DND-41 (cell line): ENCODE results near the gene ENDOG.

Experiments used
- ATAC-seq: fragments of 200-7000 bp; cut with Tn5 transposase; 3 replicates; pipeline ENCODE4 v1.9.1; 2021; ENCODE audit warnings: low read depth; ENCODE audit not compliant: insufficient read depth
- DNase-seq: peaks from one replicate; pipeline ENCODE4 v3.0.0-alpha.2; 2020
- H2AFZ ChIP-seq: 2 replicates; pipeline ENCODE4 v1.6.0; 2012; ENCODE audit warnings: low read depth, low read length
- H3K27ac ChIP-seq: 2 replicates; pipeline ENCODE4 v1.5.1; 2012; ENCODE audit warnings: low read length, inconsistent platforms
- H3K27me3 ChIP-seq: fragments of 200-600 bp; sonication (generic); 2 replicates; pipeline ENCODE4 v1.6.0; 2012; ENCODE audit warnings: low read length, mild to moderate bottlenecking, inconsistent platforms; ENCODE audit not compliant: insufficient read depth, poor library complexity
- H3K36me3 ChIP-seq: 2 replicates; pipeline ENCODE4 v1.5.1; 2012; ENCODE audit warnings: low read length, inconsistent platforms; ENCODE audit not compliant: insufficient read depth
- H3K4me1 ChIP-seq: 2 replicates; pipeline ENCODE4 v1.5.1; 2012; ENCODE audit warnings: mild to moderate bottlenecking, low read length; ENCODE audit not compliant: insufficient read depth
- H3K4me2 ChIP-seq: 2 replicates; pipeline ENCODE4 v1.6.0; 2012; ENCODE audit warnings: mild to moderate bottlenecking, moderate library complexity, low read length, inconsistent platforms; ENCODE audit not compliant: insufficient read depth
- H3K4me3 ChIP-seq, 2 experiments: fragments of 200-600 bp in 1 of 2; shearing (Covaris generic) in 1 of 2; 2 replicates each; pipeline ENCODE4 v1.5.1; 2012 to 2016; ENCODE audit warnings: inconsistent platforms in 2 of 2, low read length in 2 of 2, mild to moderate bottlenecking in 2 of 2, low read depth in 1 of 2, moderate library complexity in 1 of 2
- H3K79me2 ChIP-seq: 2 replicates; pipeline ENCODE4 v1.6.0; 2012; ENCODE audit warnings: low read length, inconsistent platforms; ENCODE audit not compliant: insufficient read depth
- H3K9ac ChIP-seq: 2 replicates; pipeline ENCODE4 v1.6.0; 2012; ENCODE audit warnings: low read depth, mild to moderate bottlenecking, inconsistent platforms, low read length, moderate library complexity
- H3K9me3 ChIP-seq: 2 replicates; pipeline ENCODE4 v1.5.1; 2012; ENCODE audit warnings: low read length, moderate library complexity, mild to moderate bottlenecking, inconsistent platforms; ENCODE audit not compliant: insufficient read depth, severe bottlenecking
- H4K20me1 ChIP-seq: 2 replicates; pipeline ENCODE4 v1.6.0; 2012; ENCODE audit warnings: low read length; ENCODE audit not compliant: insufficient read depth
- EZH2 ChIP-seq: IDR thresholded peaks from 3 replicates; pipeline ENCODE4 v1.6.1; 2012; ENCODE audit warnings: borderline replicate concordance, low read depth, mild to moderate bottlenecking, moderate library complexity, low read length, inconsistent platforms; ENCODE audit not compliant: severe bottlenecking
- TF ChIP-seq, protein P1 (sequence below): IDR thresholded peaks from 2 replicates; pipeline ENCODE4 v1.5.1; 2012; ENCODE audit warnings: borderline replicate concordance, low read length, moderate library complexity, mild to moderate bottlenecking; ENCODE audit not compliant: poor library complexity, severe bottlenecking; ENCODE audit errors: extremely low read depth

Gene ENDOG

DNA sequence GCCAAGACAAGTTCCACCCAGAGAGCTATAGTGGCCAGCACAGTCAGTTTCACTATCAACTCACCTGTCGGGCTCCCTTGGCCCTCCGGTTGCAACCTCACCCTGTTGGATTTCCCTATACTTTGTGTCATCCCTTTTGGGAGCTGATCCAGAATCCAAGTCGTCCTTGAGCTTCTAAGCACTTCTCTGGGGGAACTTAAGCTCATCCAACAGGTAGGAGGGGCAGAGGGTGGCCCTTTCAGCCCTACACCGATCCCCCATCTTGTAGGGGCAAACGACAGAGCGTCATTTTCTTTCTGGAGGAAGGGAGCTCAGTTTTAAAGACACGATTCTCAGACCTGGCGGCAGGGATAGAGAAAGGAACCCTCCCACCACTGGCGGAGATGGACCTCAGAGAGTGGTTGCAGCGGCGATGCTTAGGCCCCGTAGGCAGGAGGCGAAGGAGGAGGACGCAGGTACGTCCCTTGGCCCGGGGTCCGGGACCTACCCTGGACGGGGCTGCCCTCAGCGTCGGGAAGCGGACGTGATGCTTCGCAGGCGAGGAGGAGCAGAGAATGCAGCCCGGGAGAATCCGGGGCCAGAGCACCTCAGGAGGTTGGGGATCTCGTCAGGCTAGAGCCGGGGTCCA lies 47.1 kb upstream of the ENDOG start:
- peak; percentile 13 for ATAC-seq
- H4K20me1 ChIP-seq, result no peaks in the 10 kb centered on the region

DNA sequence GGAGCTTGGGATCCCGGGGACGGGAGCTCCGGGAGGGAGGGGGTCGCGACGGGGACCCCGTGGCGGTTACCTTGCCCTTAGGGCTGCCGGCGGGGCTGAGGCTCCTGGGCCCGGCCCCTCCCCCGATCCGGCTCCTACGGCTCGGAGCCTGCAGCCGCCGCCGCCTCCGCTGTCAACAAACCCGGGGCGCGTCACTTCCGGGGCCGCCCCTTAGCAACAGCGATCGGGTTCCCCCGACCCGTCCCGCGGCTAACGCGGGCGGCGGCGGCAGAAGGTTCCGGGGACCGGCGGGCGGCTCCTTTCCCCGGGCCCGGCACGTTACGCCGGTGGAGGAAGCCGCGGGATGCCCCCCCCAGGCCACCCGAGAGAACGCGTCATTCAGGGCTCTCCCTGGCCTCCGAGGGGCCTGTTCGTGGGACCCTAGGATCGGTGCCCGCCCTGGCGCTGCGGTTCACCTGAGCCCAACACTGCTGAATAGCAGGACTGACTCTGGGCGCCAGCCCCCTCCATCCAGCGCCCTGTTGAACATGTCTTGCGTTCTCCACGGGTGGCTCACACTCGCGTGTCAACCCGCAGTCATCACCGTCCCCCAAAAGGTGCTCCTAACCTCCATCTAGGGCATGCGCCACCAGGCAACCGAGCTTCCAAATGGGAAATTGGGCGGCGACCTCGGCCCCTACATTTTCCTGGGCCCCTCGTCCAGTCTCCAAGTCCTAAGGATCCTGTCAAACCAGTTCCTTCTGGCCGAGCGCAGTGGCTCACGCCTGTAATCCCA lies 46.4 kb upstream of the ENDOG start, which contains the start of gene ZER1:
TSS of gene ZER1 (minus strand) at position 183 of the 775 bp plus-strand sequence. CDS start 16,362 bp downstream, outside the sequence.
- DNase-seq, result peak; percentile 88
- Histone ChIP-seq H4K20me1 (no peaks in the 10 kb centered on the region), H3K27ac (peak within 1 kb of the TSS; percentile 91), H3K36me3 (peaks cover 11% of the 10 kb centered on the region), H3K9ac (peak within 1 kb of the TSS; percentile 82), H3K79me2 (peaks cover 36% of the 10 kb centered on the region), H3K4me1 (peaks cover 25% of the 10 kb centered on the region), H3K27me3 (no peaks in the 10 kb centered on the region), H3K4me3 (peak within 1 kb of the TSS; percentile 95 to 99), H3K9me3 (no peaks in the 10 kb centered on the region), H3K4me2 (peak within 1 kb of the TSS; percentile 97), H2AFZ (peak within 1 kb of the TSS; percentile 100)
- no peak for TF ChIP-seq EZH2
- TF ChIP-seq, protein P1, sequence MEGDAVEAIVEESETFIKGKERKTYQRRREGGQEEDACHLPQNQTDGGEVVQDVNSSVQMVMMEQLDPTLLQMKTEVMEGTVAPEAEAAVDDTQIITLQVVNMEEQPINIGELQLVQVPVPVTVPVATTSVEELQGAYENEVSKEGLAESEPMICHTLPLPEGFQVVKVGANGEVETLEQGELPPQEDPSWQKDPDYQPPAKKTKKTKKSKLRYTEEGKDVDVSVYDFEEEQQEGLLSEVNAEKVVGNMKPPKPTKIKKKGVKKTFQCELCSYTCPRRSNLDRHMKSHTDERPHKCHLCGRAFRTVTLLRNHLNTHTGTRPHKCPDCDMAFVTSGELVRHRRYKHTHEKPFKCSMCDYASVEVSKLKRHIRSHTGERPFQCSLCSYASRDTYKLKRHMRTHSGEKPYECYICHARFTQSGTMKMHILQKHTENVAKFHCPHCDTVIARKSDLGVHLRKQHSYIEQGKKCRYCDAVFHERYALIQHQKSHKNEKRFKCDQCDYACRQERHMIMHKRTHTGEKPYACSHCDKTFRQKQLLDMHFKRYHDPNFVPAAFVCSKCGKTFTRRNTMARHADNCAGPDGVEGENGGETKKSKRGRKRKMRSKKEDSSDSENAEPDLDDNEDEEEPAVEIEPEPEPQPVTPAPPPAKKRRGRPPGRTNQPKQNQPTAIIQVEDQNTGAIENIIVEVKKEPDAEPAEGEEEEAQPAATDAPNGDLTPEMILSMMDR, result no peak
- ATAC-seq, result peak; percentile 93

More for the DNA sequence above, 47.1 kb upstream of the ENDOG start:
- Histone ChIP-seq H3K9me3 (no peaks in the 10 kb centered on the region), H2AFZ (peak overlapping the region; percentile 84), H3K4me2 (peak overlapping the region; percentile 97), H3K4me1 (peaks cover 25% of the 10 kb centered on the region), H3K27me3 (no peaks in the 10 kb centered on the region), H3K79me2 (peaks cover 36% of the 10 kb centered on the region), H3K4me3 (peak overlapping the region; percentile 95 to 99), H3K27ac (peak overlapping the region; percentile 82), H3K9ac (peak overlapping the region; percentile 82), H3K36me3 (peaks cover 11% of the 10 kb centered on the region)
- TF ChIP-seq, protein P1, result no peak
- TF ChIP-seq EZH2, result no peak
- peak; percentile 13 for DNase-seq

- Histone ChIP-seq H3K4me1 (peaks cover 25% of the 10 kb centered on the region), H3K79me2 (peaks cover 32% of the 10 kb centered on the region), H3K4me2 (no peak overlapping the region), H3K4me3 (no peak overlapping the region), H3K36me3 (peaks cover 4% of the 10 kb centered on the region), H4K20me1 (no peaks in the 10 kb centered on the region), H3K27me3 (no peaks in the 10 kb centered on the region), H3K9me3 (no peaks in the 10 kb centered on the region), H3K9ac (no peak overlapping the region), H2AFZ (no peak overlapping the region), H3K27ac (no peak overlapping the region)
- ATAC-seq (no peak), DNase-seq (no peak)
- TF ChIP-seq, protein P1, result no peak
- TF ChIP-seq EZH2, result no peak
Observed at GRCh38 chr9:128773049-128773448, 45.3 kb upstream of the ENDOG start.
